Middle frontal gyrus (tissue), 1 donor: ENCODE measurements around the gene KCNK5.

Source experiments
- DNase-seq: peaks from one replicate; pipeline ENCODE4 v3.0.0-alpha.2; 2015; ENCODE audit warnings: low spot score; ENCODE audit errors: extremely low spot score

Gene KCNK5

GRCh38 chr6:39140556-39141167, 88.6 kb downstream of the KCNK5 start:
- DNase-seq: no peak
